GM19023 (cell line): Measurements from ENCODE around the gene MUS81.

Experiments used
- ATAC-seq: cut with Tn5 transposase; IDR thresholded peaks from one replicate; pipeline ENCODE4 v1.9.1; 2021; ENCODE audit warnings: mild to moderate bottlenecking, moderate library complexity; ENCODE audit not compliant: unreplicated experiment

Gene MUS81

DNA sequence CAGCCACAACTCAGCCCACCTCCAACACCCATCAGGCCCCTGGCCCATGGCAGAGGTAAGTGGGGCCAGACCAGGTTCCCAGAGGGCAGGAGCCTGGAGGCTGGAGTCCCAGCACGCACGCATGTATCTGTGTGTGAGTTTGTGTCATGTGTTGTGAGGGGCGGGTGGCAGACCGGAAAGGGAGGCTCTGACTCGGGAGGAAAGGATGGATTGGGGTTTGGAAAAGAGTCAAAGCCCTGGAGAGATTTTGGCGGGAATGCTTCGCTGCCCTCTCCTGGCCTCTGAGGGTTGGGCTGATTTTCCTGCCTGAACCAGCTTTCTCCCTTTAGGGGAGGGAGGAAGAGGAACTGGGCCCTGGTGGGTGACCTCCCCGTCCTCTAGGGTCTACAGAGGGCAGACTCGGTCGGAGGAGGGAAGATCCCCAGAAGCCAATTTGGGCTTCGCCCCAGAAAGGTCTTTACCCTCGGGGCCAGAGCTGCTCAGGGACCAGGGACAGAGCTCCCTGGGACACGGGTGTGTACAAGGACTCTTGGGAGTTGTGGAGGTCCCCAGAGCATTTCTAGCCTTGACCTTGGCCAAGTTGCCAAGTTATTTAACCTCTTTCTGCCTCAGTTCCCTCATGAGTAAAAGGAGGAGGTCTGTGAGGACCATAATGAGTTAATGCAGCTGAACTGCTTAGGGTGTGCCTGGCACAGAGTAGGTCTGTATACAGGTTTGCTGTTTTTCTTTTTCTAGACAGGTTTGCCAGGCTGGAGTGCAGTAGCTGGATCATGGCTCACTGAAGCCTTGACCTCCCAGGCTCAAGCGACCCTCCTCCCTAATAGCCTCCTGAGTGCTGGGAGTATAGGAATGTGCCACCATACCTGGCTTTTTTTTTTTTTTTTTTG lies 51.7 kb downstream of the MUS81 start:
- ATAC-seq = no peak

DNA sequence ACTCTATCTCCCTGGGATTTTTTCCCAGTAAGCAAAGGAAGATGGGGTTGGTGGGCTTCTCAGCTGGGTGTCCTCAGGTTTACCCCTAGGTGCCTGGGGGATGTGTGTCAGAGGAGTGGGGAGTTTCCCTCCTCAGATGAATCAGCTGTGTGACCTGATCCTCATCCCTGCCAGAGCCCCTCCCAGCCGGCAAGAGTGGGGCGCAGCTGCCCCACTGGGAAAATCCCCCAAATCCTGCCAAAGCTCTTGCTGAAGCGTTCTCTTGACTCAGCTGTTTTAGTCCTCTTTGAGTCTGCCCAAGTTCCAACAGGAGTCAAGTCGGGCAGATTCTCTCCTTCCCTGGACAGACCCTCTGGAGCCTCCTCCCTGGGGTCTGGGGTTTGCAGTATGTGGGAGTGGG lies 52.6 kb downstream of the MUS81 start:
- ATAC-seq = no peak

DNA sequence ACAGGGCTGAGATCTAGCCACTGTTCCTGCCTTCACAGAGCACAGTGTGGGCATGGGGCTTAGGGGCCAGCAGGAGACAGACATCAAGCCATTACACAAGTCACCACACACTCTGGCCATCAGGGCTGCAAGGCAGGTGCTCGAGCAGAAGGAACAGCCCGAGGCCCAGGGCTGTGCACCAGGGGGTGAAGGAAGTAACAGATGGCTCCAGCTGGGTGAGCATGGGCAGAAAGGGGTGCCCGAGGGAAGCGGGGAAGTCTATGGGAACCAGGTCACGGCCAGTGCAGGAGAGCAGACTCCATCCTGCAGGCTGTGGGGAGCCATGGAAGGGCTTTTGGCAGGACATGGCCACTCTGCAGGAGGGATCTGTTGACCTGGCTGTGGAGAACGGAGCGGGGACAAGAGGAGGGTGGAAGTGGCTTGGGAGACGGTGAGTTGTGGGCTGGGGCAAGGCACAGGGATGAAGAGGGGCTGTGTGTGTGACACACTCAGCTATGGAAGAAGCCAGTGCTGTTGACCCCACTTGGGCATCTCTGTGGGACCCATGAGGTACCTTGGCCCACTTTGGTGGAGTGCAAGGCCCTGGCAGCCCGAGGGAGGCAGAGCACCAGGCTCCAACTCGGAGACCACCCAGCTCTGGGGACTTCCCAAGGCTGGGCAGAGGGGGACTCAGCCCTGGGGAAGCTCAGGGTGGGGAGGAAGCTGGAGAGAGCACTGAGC lies 55.0 kb downstream of the MUS81 start:
- ATAC-seq = no peak

- no peak for ATAC-seq
These were observed 55.6 kb downstream of the MUS81 start for GRCh38 chr11:65915821-65916251.
